Endothelial cell of umbilical vein (primary cell): Measurements from ENCODE around the gene IRF6. TPM values are rescaled to one million over a fixed set of nuclear protein-coding genes. Genes with fewer than 3 reads are reported as not detected.

Experiments used
- BruUV-seq: library from RNA; stranded (reverse); fragments of 400-500 nt; replicated peaks from 2 replicates; lab custom pipeline; 2021; lab: Mats Ljungman, UMichigan
- CTCF ChIA-PET: fragments of 300-600, 350-600 bp; sonication (Branson Sonifier 250); formaldehyde crosslinking; loops from one replicate; lab custom pipeline; 2021; ENCODE audit warnings: antibody characterized with exemption, inconsistent platforms; lab: Charles Lee
- POLR2A ChIA-PET: fragments of 300-600, 350-600 bp; sonication (Branson Sonifier 250); formaldehyde crosslinking; loops from one replicate; lab custom pipeline; 2021; ENCODE audit warnings: antibody characterized with exemption, inconsistent platforms; lab: Charles Lee
- DNase-seq: peaks from one replicate; pipeline ENCODE4 v3.0.0-alpha.2; 2011; ENCODE audit warnings: low read depth, low spot score
- FAIRE-seq: peaks from 2 replicates; lab custom pipeline; 2011; peaks lifted over from hg19 to GRCh38; lab: Jason Lieb, UNC
- H2AFZ ChIP-seq: 2 replicates; pipeline ENCODE4 v1.6.0; 2012; ENCODE audit warnings: low read depth, low read length, control low read depth, inconsistent platforms
- H3K27ac ChIP-seq: 2 replicates; pipeline ENCODE4 v1.5.1; 2011; ENCODE audit warnings: low read depth, mild to moderate bottlenecking, control low read depth, low read length, moderate library complexity; ENCODE audit not compliant: insufficient read depth
- H3K27me3 ChIP-seq, 2 experiments: 2 replicates each; pipeline versions ENCODE4 v1.6.0 to v1.6.1; 2011; ENCODE audit warnings: low read length in 2 of 2, mixed read lengths in 1 of 2; ENCODE audit not compliant: control insufficient read depth in 2 of 2, insufficient read depth in 2 of 2
- H3K36me3 ChIP-seq, 2 experiments: 2 replicates in 1 of 2; 3 replicates in 1 of 2; pipeline ENCODE4 v1.5.1; 2011; ENCODE audit warnings: low read length in 2 of 2, mild to moderate bottlenecking in 1 of 2, moderate library complexity in 1 of 2; ENCODE audit not compliant: control insufficient read depth in 2 of 2, insufficient read depth in 2 of 2; ENCODE audit errors: extremely low read depth in 1 of 2
- H3K4me1 ChIP-seq: 3 replicates; pipeline ENCODE4 v1.5.1; 2011; ENCODE audit warnings: mild to moderate bottlenecking, low read length; ENCODE audit not compliant: control insufficient read depth, insufficient read depth; ENCODE audit errors: extremely low read depth
- H3K4me2 ChIP-seq: 2 replicates; pipeline ENCODE4 v1.6.1; 2011; ENCODE audit warnings: low read length, control low read depth, mixed read lengths; ENCODE audit not compliant: insufficient read depth
- H3K4me3 ChIP-seq, 3 experiments: fragments of 200-600 bp in 1 of 3; sonication (generic), shearing (Covaris generic) in 1 of 3; replicated peaks in 1 of 3; 2 replicates each; pipeline ENCODE4 v1.5.1; 2011 to 2016; ENCODE audit warnings: control low read depth in 3 of 3, low read length in 3 of 3, mild to moderate bottlenecking in 2 of 3, inconsistent platforms in 1 of 3, low read depth in 1 of 3, moderate library complexity in 1 of 3; ENCODE audit not compliant: insufficient read depth in 1 of 3
- H3K79me2 ChIP-seq: 2 replicates; pipeline ENCODE4 v1.6.0; 2012; ENCODE audit warnings: low read length, inconsistent platforms; ENCODE audit not compliant: control insufficient read depth, insufficient read depth
- H3K9ac ChIP-seq: replicated peaks from 2 replicates; pipeline ENCODE3; 2011; ENCODE audit warnings: low read length, control low read depth; ENCODE audit not compliant: insufficient read depth; ENCODE audit errors: extremely low read depth
- H3K9me1 ChIP-seq: replicated peaks from 3 replicates; pipeline ENCODE4 v1.6.0; 2011; ENCODE audit warnings: mild to moderate bottlenecking, low read length; ENCODE audit not compliant: control insufficient read depth, insufficient read depth; ENCODE audit errors: extremely low read depth
- H3K9me3 ChIP-seq: replicated peaks from 2 replicates; pipeline ENCODE4 v1.5.1; 2012; ENCODE audit warnings: low read length, inconsistent platforms; ENCODE audit not compliant: control insufficient read depth, insufficient read depth
- H4K20me1 ChIP-seq: replicated peaks from 2 replicates; pipeline ENCODE3; 2011; ENCODE audit warnings: mild to moderate bottlenecking, low read length; ENCODE audit not compliant: control insufficient read depth, insufficient read depth; ENCODE audit errors: extremely low read depth
- CTCF ChIP-seq, 2 donors: IDR thresholded peaks; 1 replicate in 1 of 2; 2 replicates in 1 of 2; pipeline ENCODE4 v1.5.1; 2011; ENCODE audit warnings: low read length in 2 of 2, mild to moderate bottlenecking in 2 of 2, moderate library complexity in 2 of 2, control low read depth in 1 of 2, inconsistent platforms in 1 of 2, low read depth in 1 of 2; ENCODE audit not compliant: insufficient read depth in 1 of 2; ENCODE audit errors: extremely low read depth in 1 of 2
- EZH2 ChIP-seq: IDR thresholded peaks from 2 replicates; pipeline ENCODE4 v1.6.1; 2012; ENCODE audit warnings: borderline replicate concordance, low read depth, mild to moderate bottlenecking, moderate library complexity, low read length, inconsistent platforms; ENCODE audit not compliant: severe bottlenecking
- FOS ChIP-seq: IDR thresholded peaks from 2 replicates; pipeline ENCODE4 v1.6.1; 2011; ENCODE audit warnings: mild to moderate bottlenecking, low read length, moderate library complexity, borderline replicate concordance; ENCODE audit not compliant: insufficient read depth
- GATA2 ChIP-seq: IDR thresholded peaks from 2 replicates; pipeline ENCODE4 v1.7.0; 2011; ENCODE audit warnings: low read depth, mild to moderate bottlenecking, moderate library complexity, mixed read lengths, low read length; ENCODE audit not compliant: insufficient read length, insufficient read depth
- JUN ChIP-seq: IDR thresholded peaks from 2 replicates; pipeline ENCODE4 v1.6.1; 2011; ENCODE audit warnings: borderline replicate concordance, low read depth; ENCODE audit not compliant: insufficient read length, insufficient read depth
- MAX ChIP-seq: IDR thresholded peaks from 2 replicates; pipeline ENCODE4 v1.6.1; 2011; ENCODE audit not compliant: insufficient read depth, insufficient read length
- MYC ChIP-seq: IDR thresholded peaks from one replicate; pipeline ENCODE4 v1.6.1; 2011; ENCODE audit warnings: mild to moderate bottlenecking, low read depth, low read length
- POLR2A ChIP-seq: IDR thresholded peaks from 2 replicates; pipeline ENCODE4 v1.6.1; 2012; ENCODE audit warnings: low read depth, mild to moderate bottlenecking, control low read depth, low read length
- POLR2AphosphoS5 ChIP-seq: IDR thresholded peaks from 2 replicates; pipeline ENCODE4 v1.6.1; 2012; ENCODE audit warnings: low read depth, mild to moderate bottlenecking, control low read depth, low read length, moderate library complexity; ENCODE audit not compliant: insufficient read depth
- dilution Hi-C: fragments of 300-500 bp; cut with MboI; formaldehyde crosslinking; loops from one replicate; pipeline ENCODE4 v1.15.0; 2019; ENCODE audit warnings: low sequenced_read_pairs; ENCODE audit not compliant: extremely low pct_ligation_motif_present
- intact Hi-C: fragments of 100-400 bp; cut with micrococcal nuclease; formaldehyde crosslinking; loops from one replicate; pipeline ENCODE4 v1.10.0; 2022
- polyA plus RNA-seq, 4 experiments: library from polyadenylated mRNA; depleted of rRNA in 3 of 4; stranded (reverse) in 3 of 4; unstranded in 1 of 4; fragments of >200 nt; gene quantifications; 2 replicates each; pipeline versions ENCODE4 v1.2.1 to v1.2.3, GENCODE V29; 2011 to 2012; ENCODE audit warnings: missing spikeins in 1 of 4
- total RNA-seq: library from RNA; stranded (reverse); gene quantifications from 2 replicates; pipeline ENCODE4 v1.2.3, GENCODE V29; 2021

IRF6 gene
- total and polyA plus RNA-seq, 2 donors (not counting 3 experiments of a cell fraction or from before 2014, with no cell fraction given): 42.0 to 55.8 TPM

GRCh38 chr1:209837671-209838070 is 31.7 kb upstream of the IRF6 start:
- H2AFZ ChIP-seq: no peak overlapping the region
- H3K27ac ChIP-seq: no peak overlapping the region
- H3K9me3 ChIP-seq: no peaks in the 10 kb centered on the region
- TF ChIP-seq MYC: no peak
- no peak for TF ChIP-seq POLR2AphosphoS5
- no peak for TF ChIP-seq MAX
- TF ChIP-seq FOS: no peak
- no peak for TF ChIP-seq CTCF (IDR thresholded peaks at IDR 0.05; ENCODE audit: extremely low read depth in 1 of 2, insufficient read depth in 1 of 2, low read depth in 1 of 2, low read length in 2 of 2)
- TF ChIP-seq JUN: no peak
- TF ChIP-seq POLR2A: no peak
- no peak for TF ChIP-seq EZH2
- no peak for TF ChIP-seq GATA2
- dilution Hi-C loops: loop anchor here (25.0 kb wide), 1 partner anchor 525 kb away; no protein-coding TSS in a partner anchor
- no peak overlapping the region for H3K4me3 ChIP-seq
- no peak for FAIRE-seq
- CTCF ChIA-PET: interaction anchor here (1.6 to 2.9 kb wide), 2 partner anchors 10 to 14 kb away, joined by 4 to 17 read pairs; partner anchors contain the start of gene UTP25
- peaks cover 18 to 35% of the 10 kb centered on the region in 2 experiments for H3K36me3 ChIP-seq
- no peaks in the 10 kb centered on the region for H3K27me3 ChIP-seq
- H3K79me2 ChIP-seq: peaks cover 8% of the 10 kb centered on the region
- H3K9me1 ChIP-seq: no peaks in the 10 kb centered on the region
- H3K4me1 ChIP-seq: peaks cover 58% of the 10 kb centered on the region
- POLR2A ChIA-PET: no interaction called here
- intact Hi-C loops: no loop called here
- no peak overlapping the region for H3K9ac ChIP-seq
- BruUV-seq: no TSS peak
- DNase-seq: no peak
- H4K20me1 ChIP-seq: no peaks in the 10 kb centered on the region
- H3K4me2 ChIP-seq: no peak overlapping the region
